OCI-LY7 (cell line): Measurements from ENCODE around the gene IRS1. TPM values are rescaled to one million over a fixed set of nuclear protein-coding genes. Genes with fewer than 3 reads are reported as not detected.

Source experiments
- BruUV-seq: library from RNA; stranded (reverse); fragments of 400-500 nt; replicated peaks from 2 replicates; lab custom pipeline; 2021; lab: Mats Ljungman, UMichigan
- CTCF ChIA-PET: fragments of 300-600 bp; sonication (Branson Sonifier 250); formaldehyde crosslinking; loops from one replicate; lab custom pipeline; 2022; ENCODE audit warnings: antibody characterized with exemption; ENCODE audit not compliant: unreplicated experiment; lab: Charles Lee
- POLR2A ChIA-PET: fragments of 300-600 bp; sonication (Branson Sonifier 250); formaldehyde crosslinking; loops from one replicate; lab custom pipeline; 2022; ENCODE audit warnings: antibody characterized with exemption; lab: Charles Lee
- DNase-seq: peaks from one replicate; pipeline ENCODE4 v3.0.0-alpha.2; 2015; ENCODE audit warnings: low spot score
- H2AFZ ChIP-seq: fragments of 200-600 bp; sonication (generic), shearing (Covaris generic); 2 replicates; pipeline ENCODE4 v1.6.1; 2014; ENCODE audit warnings: mild to moderate bottlenecking, antibody characterized with exemption, low read length, moderate library complexity
- H3K27ac ChIP-seq: fragments of 200-600 bp; sonication (generic); 2 replicates; pipeline ENCODE4 v1.5.1; 2014; ENCODE audit warnings: mixed run types, low read depth, mild to moderate bottlenecking, moderate library complexity, low read length, inconsistent platforms; ENCODE audit not compliant: poor library complexity, severe bottlenecking
- H3K36me3 ChIP-seq: fragments of 200-600 bp; sonication (generic); 2 replicates; pipeline ENCODE4 v1.6.1; 2014; ENCODE audit warnings: mild to moderate bottlenecking, antibody characterized with exemption, low read length, moderate library complexity, mixed read lengths; ENCODE audit not compliant: insufficient read depth
- H3K4me1 ChIP-seq: fragments of 200-600 bp; sonication (generic); 2 replicates; pipeline ENCODE4 v1.5.1; 2014; ENCODE audit warnings: mild to moderate bottlenecking, low read length; ENCODE audit not compliant: insufficient read depth, poor library complexity, severe bottlenecking
- H3K4me2 ChIP-seq: fragments of 200-600 bp; sonication (generic); 2 replicates; pipeline ENCODE4 v1.6.1; 2014; ENCODE audit warnings: mild to moderate bottlenecking, low read length
- H3K4me3 ChIP-seq: fragments of 200-600 bp; sonication (generic); 2 replicates; pipeline ENCODE4 v1.5.1; 2014; ENCODE audit warnings: mild to moderate bottlenecking, low read depth, low read length; ENCODE audit not compliant: poor library complexity, severe bottlenecking
- H3K79me2 ChIP-seq: fragments of 200-600 bp; sonication (generic); 2 replicates; pipeline ENCODE4 v1.6.1; 2016; ENCODE audit warnings: low read depth, mild to moderate bottlenecking, low read length, moderate library complexity, mixed read lengths; ENCODE audit not compliant: insufficient read depth
- H3K9me2 ChIP-seq: fragments of 200-600 bp; sonication (generic); 2 replicates; pipeline ENCODE4 v1.6.1; 2016; ENCODE audit warnings: mild to moderate bottlenecking, low read length, mixed read lengths; ENCODE audit not compliant: insufficient read depth
- H3K9me3 ChIP-seq: fragments of 200-600 bp; sonication (generic); 2 replicates; pipeline ENCODE4 v1.6.1; 2014; ENCODE audit warnings: mild to moderate bottlenecking, mixed run types, low read length, mixed read lengths
- H4K20me1 ChIP-seq: fragments of 200-600 bp; sonication (generic); 2 replicates; pipeline ENCODE4 v1.6.1; 2014; ENCODE audit warnings: mild to moderate bottlenecking, antibody characterized with exemption, low read length, moderate library complexity, mixed read lengths; ENCODE audit not compliant: insufficient read depth
- EZH2phosphoT487 ChIP-seq: fragments of 200-600 bp; sonication (generic); IDR thresholded peaks from 2 replicates; pipeline ENCODE4 v1.6.1; 2018; ENCODE audit warnings: low read depth, borderline replicate concordance, mild to moderate bottlenecking, mixed run types, antibody characterized with exemption, low read length, moderate library complexity, mixed read lengths
- intact Hi-C: fragments of 100-400 bp; cut with micrococcal nuclease; formaldehyde crosslinking; loops from one replicate; pipeline ENCODE4 v1.10.0; 2022; ENCODE audit not compliant: unreplicated experiment
- total RNA-seq, 2 experiments: library from RNA; depleted of rRNA in 1 of 2; stranded (reverse); fragments of >200 nt in 1 of 2; shearing (Covaris generic) in 1 of 2; gene quantifications; 2 replicates each; pipeline ENCODE4 v1.2.3, GENCODE V29; 2014 to 2022
- TF ChIP-seq, protein P1 (sequence below): fragments of 200-600 bp; sonication (generic); conservative IDR thresholded peaks from 2 replicates; pipeline ENCODE4 v1.5.1; 2014; ENCODE audit warnings: mild to moderate bottlenecking, antibody characterized with exemption, low read length, moderate library complexity, mixed read lengths

The IRS1 gene
- total RNA-seq, 2 experiments from 2014 or later = 18.1 to 23.5 TPM

DNA sequence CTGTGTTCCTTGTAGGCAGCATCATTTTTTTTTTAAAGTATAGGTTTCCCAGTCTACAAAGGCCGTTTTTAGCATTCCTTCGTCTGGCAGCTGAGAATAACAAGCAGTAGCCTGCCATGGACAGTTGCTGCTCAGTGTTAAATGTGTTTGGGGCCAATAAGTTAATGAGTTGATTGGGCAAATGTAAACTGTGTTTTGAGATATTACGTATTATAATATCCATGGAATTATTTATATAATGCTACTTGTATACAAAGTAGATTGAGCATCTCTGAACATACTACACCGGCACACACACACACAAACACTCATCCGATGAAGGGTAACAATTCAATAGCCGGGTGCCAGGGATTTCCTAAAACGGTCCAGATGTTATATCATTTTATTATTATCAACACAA, 97.2 kb downstream of the IRS1 start:
- H3K4me2 ChIP-seq = no peak overlapping the region
- TF ChIP-seq, protein P1, sequence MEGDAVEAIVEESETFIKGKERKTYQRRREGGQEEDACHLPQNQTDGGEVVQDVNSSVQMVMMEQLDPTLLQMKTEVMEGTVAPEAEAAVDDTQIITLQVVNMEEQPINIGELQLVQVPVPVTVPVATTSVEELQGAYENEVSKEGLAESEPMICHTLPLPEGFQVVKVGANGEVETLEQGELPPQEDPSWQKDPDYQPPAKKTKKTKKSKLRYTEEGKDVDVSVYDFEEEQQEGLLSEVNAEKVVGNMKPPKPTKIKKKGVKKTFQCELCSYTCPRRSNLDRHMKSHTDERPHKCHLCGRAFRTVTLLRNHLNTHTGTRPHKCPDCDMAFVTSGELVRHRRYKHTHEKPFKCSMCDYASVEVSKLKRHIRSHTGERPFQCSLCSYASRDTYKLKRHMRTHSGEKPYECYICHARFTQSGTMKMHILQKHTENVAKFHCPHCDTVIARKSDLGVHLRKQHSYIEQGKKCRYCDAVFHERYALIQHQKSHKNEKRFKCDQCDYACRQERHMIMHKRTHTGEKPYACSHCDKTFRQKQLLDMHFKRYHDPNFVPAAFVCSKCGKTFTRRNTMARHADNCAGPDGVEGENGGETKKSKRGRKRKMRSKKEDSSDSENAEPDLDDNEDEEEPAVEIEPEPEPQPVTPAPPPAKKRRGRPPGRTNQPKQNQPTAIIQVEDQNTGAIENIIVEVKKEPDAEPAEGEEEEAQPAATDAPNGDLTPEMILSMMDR = no peak
- TF ChIP-seq EZH2phosphoT487 = no peak
- no peak overlapping the region for H3K4me3 ChIP-seq
- H3K4me1 ChIP-seq = no peaks in the 10 kb centered on the region
- DNase-seq = no peak
- ChIA-PET POLR2A (interaction anchor here (0.6 to 1.0 kb wide), 2 partner anchors 22 to 144 kb away, joined by 3 to 4 read pairs; no protein-coding TSS in a partner anchor), CTCF (no interaction called here)
- H3K27ac ChIP-seq = no peak overlapping the region
- H3K9me3 ChIP-seq = no peaks in the 10 kb centered on the region
- BruUV-seq = no TSS peak
- no peaks in the 10 kb centered on the region for H3K36me3 ChIP-seq
- H3K79me2 ChIP-seq = no peaks in the 10 kb centered on the region
- no peak overlapping the region for H2AFZ ChIP-seq
- no peaks in the 10 kb centered on the region for H4K20me1 ChIP-seq
- H3K9me2 ChIP-seq = no peaks in the 10 kb centered on the region
- intact Hi-C loops = no loop called here

DNA sequence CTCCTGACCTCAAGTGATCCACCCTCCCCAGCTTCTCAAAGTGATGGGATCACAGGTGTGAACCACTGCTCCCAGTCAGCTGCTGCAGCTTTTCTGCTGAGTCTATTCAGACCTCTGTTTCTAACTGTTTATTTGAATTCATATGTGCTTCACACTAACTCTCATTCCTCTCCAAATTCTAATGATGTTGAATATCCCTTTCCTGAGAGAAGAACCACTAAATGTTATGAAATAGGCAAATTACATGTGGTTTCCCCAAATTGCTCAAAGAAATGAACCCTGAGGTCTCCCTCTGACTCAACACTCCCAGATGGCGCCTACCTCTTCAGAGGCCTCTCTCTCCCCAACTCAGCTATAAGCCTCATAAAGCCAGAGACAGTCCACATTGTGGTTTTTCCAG, 98.6 kb downstream of the IRS1 start:
- H3K4me2 ChIP-seq = no peak overlapping the region
- no peaks in the 10 kb centered on the region for H3K36me3 ChIP-seq
- H3K79me2 ChIP-seq = no peaks in the 10 kb centered on the region
- no peaks in the 10 kb centered on the region for H3K9me2 ChIP-seq
- TF ChIP-seq, protein P1 = no peak
- no peak for TF ChIP-seq EZH2phosphoT487
- POLR2A ChIA-PET = interaction anchor here (0.6 to 1.2 kb wide), 3 partner anchors 23 to 87 kb away, joined by 3 to 4 read pairs (median 3); no protein-coding TSS in a partner anchor
- CTCF ChIA-PET = no interaction called here
- H3K9me3 ChIP-seq = no peaks in the 10 kb centered on the region
- no peak for DNase-seq
- BruUV-seq = no TSS peak
- no peak overlapping the region for H3K4me3 ChIP-seq
- H4K20me1 ChIP-seq = no peaks in the 10 kb centered on the region
- H3K4me1 ChIP-seq = no peaks in the 10 kb centered on the region
- no peak overlapping the region for H3K27ac ChIP-seq
- no peak overlapping the region for H2AFZ ChIP-seq
- intact Hi-C loops = no loop called here

DNA sequence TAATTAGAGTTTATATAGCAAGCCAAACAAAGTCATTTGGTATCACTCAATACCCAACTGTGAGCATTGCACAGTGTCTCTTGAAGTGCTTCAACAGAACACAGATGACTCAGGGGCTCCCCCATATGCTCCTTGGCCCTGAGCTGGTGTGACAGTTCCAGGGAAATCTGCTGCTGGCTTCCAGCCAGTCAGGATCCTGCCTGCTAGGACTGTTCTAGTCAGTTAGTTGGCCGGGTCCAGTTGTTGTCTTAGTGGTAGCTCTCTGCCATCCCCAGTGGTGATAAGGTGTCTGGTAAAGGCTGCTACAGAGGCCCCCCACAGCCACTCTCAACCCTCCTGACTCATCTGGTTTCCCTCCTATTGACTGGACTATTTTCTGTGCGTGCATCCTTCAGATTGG, 100.3 kb downstream of the IRS1 start:
- H3K9me2 ChIP-seq = no peaks in the 10 kb centered on the region
- H3K4me2 ChIP-seq = no peak overlapping the region
- no peaks in the 10 kb centered on the region for H4K20me1 ChIP-seq
- POLR2A ChIA-PET = interaction anchor here (0.6 to 0.8 kb wide), 3 partner anchors 53 to 1648 kb away, joined by 3 read pairs; no protein-coding TSS in a partner anchor
- CTCF ChIA-PET = no interaction called here
- H3K4me3 ChIP-seq = no peak overlapping the region
- H3K9me3 ChIP-seq = no peaks in the 10 kb centered on the region
- H3K4me1 ChIP-seq = no peaks in the 10 kb centered on the region
- no peak overlapping the region for H3K27ac ChIP-seq
- TF ChIP-seq, protein P1 = no peak
- H3K79me2 ChIP-seq = no peaks in the 10 kb centered on the region
- intact Hi-C loops = no loop called here
- no peaks in the 10 kb centered on the region for H3K36me3 ChIP-seq
- H2AFZ ChIP-seq = no peak overlapping the region
- BruUV-seq = no TSS peak
- DNase-seq = no peak
